Psoas muscle (tissue), 8 donors: ENCODE data around the gene DIPK1A. TPM values are rescaled to one million over a fixed set of nuclear protein-coding genes. Genes with fewer than 3 reads are reported as not detected.

Source experiments
- ATAC-seq, 4 donors: fragments of 200-7000 bp; cut with Tn5 transposase; one replicate each; pipeline ENCODE4 v1.9.1; 2020; ENCODE audit warnings: moderate library complexity in 3 of 4, mild to moderate bottlenecking in 2 of 4
- DNase-seq, 2 donors: peaks; one replicate each; pipeline ENCODE4 v3.0.0-alpha.2; 2020
- H3K27ac ChIP-seq: fragments of 200-600 bp; one replicate; pipeline ENCODE4 v1.8.0; 2022
- H3K27me3 ChIP-seq, 3 donors: fragments of 200-600 bp in 1 of 3; one replicate each; pipeline versions ENCODE4 v1.6.1 to v1.8.0; 2013 to 2022; ENCODE audit warnings: low read length in 2 of 3, mild to moderate bottlenecking in 2 of 3, moderate library complexity in 1 of 3; ENCODE audit not compliant: insufficient read depth in 3 of 3
- H3K36me3 ChIP-seq, 2 donors: fragments of 200-600 bp in 1 of 2; one replicate each; pipeline versions ENCODE4 v1.6.1 to v1.8.0; 2013 to 2022; ENCODE audit warnings: low read depth in 1 of 2, mild to moderate bottlenecking in 1 of 2, moderate library complexity in 1 of 2; ENCODE audit not compliant: insufficient read depth in 1 of 2
- H3K4me1 ChIP-seq: fragments of 200-600 bp; one replicate; pipeline ENCODE4 v1.8.0; 2022
- H3K4me3 ChIP-seq: fragments of 200-600 bp; one replicate; pipeline ENCODE4 v1.8.0; 2022; ENCODE audit warnings: mild to moderate bottlenecking
- H3K9me3 ChIP-seq: fragments of 200-600 bp; one replicate; pipeline ENCODE4 v1.8.0; 2022
- CTCF ChIP-seq: fragments of 200-600 bp; IDR thresholded peaks from one replicate; pipeline ENCODE4 v1.8.0; 2022; ENCODE audit warnings: antibody characterized with exemption
- WGBS, 3 donors: extraction: QIAGEN DNeasy Blood & Tissue Kit; methylation state at CpG; one replicate each; pipeline versions ENCODE4 v1.1.6 to v1.1.7; 2013; 5-methylcytosine and 5-hydroxymethylcytosine counted together
- intact Hi-C, 2 donors: fragments of 100-400 bp; cut with DNase I; formaldehyde crosslinking; loops; one replicate each; pipeline versions ENCODE4 v1.11.0 to v1.14.2; 2022
- polyA plus RNA-seq, 3 donors: library from polyadenylated mRNA; stranded (reverse); fragments of 200-250 nt; gene quantifications; one replicate each; pipeline ENCODE4 v1.2.3, GENCODE V29; 2013
- total RNA-seq, 4 donors: library from RNA; stranded (reverse); fragmentation: NEBNext Ultra II Directional in 2 of 4; extraction: Animal tissue kit (Norgen Biotek cat#: 25700) in 2 of 4; gene quantifications; one replicate each; pipeline versions ENCODE4 v1.2.1 to v1.2.4, GENCODE V29; 2021 to 2023
- donor health status: healthy with polysubstance abuse.
- donor health status: DM: no; HTN: no; CAD: no; lungs with moderate emphysema.
- donor health status: Bipolar disorder and iron deficiency.
- donor health status: healthy.
- donor health status: DM: yes; HTN: yes; CAD: no.
- donor health status: DM: no; HTN: no; CAD: no.
- donor health status: DM: no; HTN: no; CAD: no.
- donor health status: DM: yes; HTN: yes; CAD: no.

The DIPK1A gene
- total and polyA plus RNA-seq, 7 donors = 2.2 to 7.9 (median 5.7) TPM

GRCh38 chr1:92879316-92879968 lies 81.8 kb downstream of the DIPK1A start:
- Histone ChIP-seq H3K4me3 (no peak overlapping the region), H3K36me3 (no peaks in the 10 kb centered on the region), H3K27ac (no peak overlapping the region), H3K4me1 (no peaks in the 10 kb centered on the region), H3K27me3 (no peaks in the 10 kb centered on the region), H3K9me3 (no peaks in the 10 kb centered on the region)
- 73 to 82% (median 73%) methylated on average over 4 of the region's 4 CpGs for WGBS, 3 donors
- TF ChIP-seq CTCF = no peak
- ATAC-seq = no peak
- DNase-seq = no peak
- intact Hi-C loops = loop anchor here in 1 of 2 donors (5.0 kb wide), 1 partner anchor 63 kb away; no protein-coding TSS in a partner anchor

DNA sequence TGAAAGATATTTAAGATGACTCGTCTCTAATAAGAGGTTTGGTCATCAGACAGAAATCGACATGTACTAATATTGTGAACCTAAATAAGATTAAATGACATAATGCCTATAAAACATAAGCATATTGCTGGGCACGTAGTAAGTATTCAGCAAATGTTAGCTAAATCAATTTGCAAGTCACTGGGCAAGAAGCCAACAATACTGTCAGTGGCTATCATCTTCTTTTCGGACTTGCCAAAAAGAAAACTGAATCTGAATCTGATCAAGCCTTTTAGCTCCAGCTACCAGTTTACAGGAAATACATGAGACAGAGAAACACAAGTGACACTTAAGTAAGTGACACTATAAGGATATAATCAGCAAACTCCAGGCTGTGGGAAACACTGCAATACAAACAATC lies 83.5 kb downstream of the DIPK1A start:
- H3K27me3 ChIP-seq = no peaks in the 10 kb centered on the region
- H3K36me3 ChIP-seq = peaks cover 0 to 5% of the 10 kb centered on the region in 2 donors
- peak overlapping the region; percentile 19 for H3K27ac ChIP-seq
- no peaks in the 10 kb centered on the region for H3K9me3 ChIP-seq
- no peaks in the 10 kb centered on the region for H3K4me1 ChIP-seq
- TF ChIP-seq CTCF = no peak
- WGBS, 3 donors = 37 to 64% (median 40%) methylated on average over 4 of the region's 4 CpGs
- no peak for DNase-seq
- peak in 1 of 4 donors; percentile 50 for ATAC-seq
- H3K4me3 ChIP-seq = no peak overlapping the region
- intact Hi-C loops = loop anchor here in 1 of 2 donors (5.0 kb wide), 1 partner anchor 65 kb away; no protein-coding TSS in a partner anchor

- TF ChIP-seq CTCF = no peak
- ATAC-seq (peak in 1 of 4 donors; percentile 30), DNase-seq (no peak)
- H3K9me3 ChIP-seq = no peaks in the 10 kb centered on the region
- H3K36me3 ChIP-seq = peaks cover 0 to 5% of the 10 kb centered on the region in 2 donors
- H3K4me3 ChIP-seq = no peak overlapping the region
- H3K27me3 ChIP-seq = no peaks in the 10 kb centered on the region
- H3K4me1 ChIP-seq = no peaks in the 10 kb centered on the region
- H3K27ac ChIP-seq = no peak overlapping the region
- WGBS, 3 donors = 64 to 73% (median 67%) methylated on average over 4 of the region's 4 CpGs
- intact Hi-C loops = loop anchor here in 1 of 2 donors (5.0 kb wide), 1 partner anchor 65 kb away; no protein-coding TSS in a partner anchor
Observed at GRCh38 chr1:92877081-92877711, 84.1 kb downstream of the DIPK1A start.

- no peak overlapping the region for H3K27ac ChIP-seq
- no peaks in the 10 kb centered on the region for H3K9me3 ChIP-seq
- peaks cover 0 to 5% of the 10 kb centered on the region in 2 donors for H3K36me3 ChIP-seq
- WGBS, 3 donors = 59 to 95% (median 86%) methylated on average over 4 of the region's 4 CpGs
- ATAC-seq (no peak), DNase-seq (no peak)
- TF ChIP-seq CTCF = no peak
- no peaks in the 10 kb centered on the region for H3K27me3 ChIP-seq
- intact Hi-C loops = loop anchor here in 1 of 2 donors (5.0 kb wide), 1 partner anchor 66 kb away; no protein-coding TSS in a partner anchor
- H3K4me1 ChIP-seq = no peaks in the 10 kb centered on the region
- no peak overlapping the region for H3K4me3 ChIP-seq
Observed at GRCh38 chr1:92876351-92876750, 84.9 kb downstream of the DIPK1A start.
